Right ventricle myocardium inferior (tissue), 1 donor: Measurements from ENCODE around the gene ATP1B4. TPM values are rescaled to one million over a fixed set of nuclear protein-coding genes. Genes with fewer than 3 reads are reported as not detected.

Experiments used
- total RNA-seq: library from RNA; stranded (reverse); fragmentation: NEBNext Ultra II Directional; extraction: Animal tissue kit (Norgen Biotek cat#: 25700); gene quantifications from one replicate; pipeline ENCODE4 v1.2.1, GENCODE V29; 2021
- donor health status: DM: no; HTN: yes; CAD: no; lungs with severe emphysema.

The ATP1B4 gene
- total RNA-seq, 1 donor from 2014 or later, result not detected

Other genes with a start within 250 kb of the ATP1B4 start
- gene RHOXF1, start 246.2 kb upstream of the ATP1B4 start, total RNA-seq, result not detected
- not detected for gene RHOXF2, start 203.5 kb upstream of the ATP1B4 start, total RNA-seq
- 6.8 TPM for gene ZBTB33, start 111.3 kb upstream of the ATP1B4 start, total RNA-seq
- 0.97 TPM for gene TMEM255A, start 50.6 kb upstream of the ATP1B4 start, total RNA-seq
- 55.7 TPM for gene LAMP2, start 107.2 kb downstream of the ATP1B4 start, total RNA-seq
- 18.3 TPM for gene CUL4B, start 198.9 kb downstream of the ATP1B4 start, total RNA-seq
- 33.8 TPM for gene MCTS1, start 242.0 kb downstream of the ATP1B4 start, total RNA-seq